Ectodermal cell (in vitro differentiated cells): ENCODE data around the gene PLD2.
A peak's percentile ranks its signal among the peaks of the same experiment; 100 is the strongest.

Experiments
- H3K27ac ChIP-seq: 2 replicates; pipeline ENCODE4 v1.7.0; 2013; ENCODE audit warnings: mild to moderate bottlenecking, low read depth, low read length; ENCODE audit not compliant: insufficient read depth, poor library complexity, severe bottlenecking
- H3K27me3 ChIP-seq: 2 replicates; pipeline ENCODE4 v1.7.0; 2013; ENCODE audit warnings: mild to moderate bottlenecking, low read length; ENCODE audit not compliant: insufficient read depth, control insufficient read depth, poor library complexity, severe bottlenecking
- H3K36me3 ChIP-seq: one replicate; pipeline ENCODE4 v1.7.0; 2013; ENCODE audit warnings: low read length; ENCODE audit not compliant: control insufficient read depth, insufficient read depth
- H3K4me1 ChIP-seq: one replicate; pipeline ENCODE4 v1.7.0; 2013; ENCODE audit warnings: low read length; ENCODE audit not compliant: control insufficient read depth, insufficient read depth
- H3K4me3 ChIP-seq: 2 replicates; pipeline ENCODE4 v1.7.0; 2013; ENCODE audit warnings: low read depth, low read length, control low read depth; ENCODE audit not compliant: insufficient read depth
- H3K9me3 ChIP-seq: 2 replicates; pipeline ENCODE4 v1.7.0; 2013; ENCODE audit warnings: mild to moderate bottlenecking, low read length, moderate library complexity; ENCODE audit not compliant: control insufficient read depth
- WGBS, 2 experiments: methylation state at CpG; one replicate each; pipeline ENCODE4 v1.1.7; 2013; ENCODE audit warnings: missing lambda C conversion rate in 2 of 2; 5-methylcytosine and 5-hydroxymethylcytosine counted together

Gene PLD2

DNA sequence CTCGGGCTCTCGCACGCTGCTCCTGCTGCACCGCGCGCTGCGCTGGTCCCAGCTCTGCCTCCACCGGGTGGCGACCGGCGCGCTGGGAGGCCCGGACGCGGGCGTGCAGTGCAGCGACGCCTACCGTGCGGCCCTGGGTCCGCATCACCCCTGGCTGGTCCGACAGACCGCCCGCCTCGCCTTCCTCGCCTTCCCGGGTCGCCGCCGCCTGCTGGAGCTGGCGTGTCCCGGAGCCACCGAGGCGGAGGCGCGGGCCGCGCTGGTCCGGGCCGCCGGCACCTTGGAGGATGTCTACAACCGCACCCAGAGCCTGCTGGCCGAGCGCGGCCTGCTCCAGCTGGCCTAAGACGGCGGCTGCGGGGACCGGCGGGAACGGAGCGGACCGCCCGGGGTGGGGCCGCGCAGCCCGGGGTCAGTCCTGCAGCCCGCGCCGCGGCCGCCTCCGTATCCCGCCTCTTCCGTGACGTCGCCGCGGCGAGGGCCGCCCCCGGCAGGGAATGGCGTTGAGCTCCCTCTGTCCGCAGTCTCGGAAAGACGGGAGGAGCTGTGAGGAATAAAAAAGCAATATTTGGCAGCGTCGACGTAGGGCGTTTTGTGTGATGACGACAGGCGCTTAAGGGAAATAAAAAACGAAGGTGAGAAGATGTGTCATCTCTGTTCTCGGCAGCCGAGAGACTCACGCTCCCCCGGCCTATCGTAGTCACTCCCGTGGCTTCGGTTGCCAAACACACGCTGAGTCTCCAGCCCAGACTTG, 16.8 kb upstream of the PLD2 start:
- Histone ChIP-seq H3K27ac (no peak overlapping the region), H3K27me3 (peaks cover 81% of the 10 kb centered on the region)

DNA sequence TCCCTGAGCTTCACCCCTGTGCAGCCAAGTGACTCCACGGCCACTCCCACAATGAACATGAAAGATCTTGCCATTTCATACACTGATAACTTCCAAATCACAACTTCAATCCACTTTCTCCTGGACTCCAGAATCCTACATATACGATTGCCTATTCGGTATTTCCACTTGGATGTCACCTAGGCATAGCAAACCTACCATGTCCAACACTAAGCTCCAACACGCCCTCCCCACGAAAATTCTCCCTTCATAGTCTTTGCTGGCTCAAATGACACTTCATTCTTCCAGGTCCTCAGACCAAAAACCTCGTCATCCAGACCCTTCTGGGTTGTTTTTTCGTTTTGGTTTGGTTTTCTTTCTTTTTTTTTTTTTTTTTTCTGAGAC, 16.3 kb upstream of the PLD2 start:
- Histone ChIP-seq H3K4me1 (peaks cover 19% of the 10 kb centered on the region), H3K9me3 (peaks cover 3% of the 10 kb centered on the region), H3K27me3 (peaks cover 76% of the 10 kb centered on the region), H3K27ac (no peak overlapping the region), H3K4me3 (peak overlapping the region; percentile 59), H3K36me3 (no peaks in the 10 kb centered on the region)
- 77 to 78% methylated on average over 5 to 7 of the region's 7 CpGs for WGBS, 2 experiments

More for the DNA sequence above, 16.8 kb upstream of the PLD2 start:
- no peaks in the 10 kb centered on the region for H3K36me3 ChIP-seq
- peaks cover 20% of the 10 kb centered on the region for H3K4me1 ChIP-seq
- 1% methylated on average over 91 of the region's 91 CpGs for WGBS, 2 experiments
- H3K4me3 ChIP-seq, result peak overlapping the region; percentile 59
- H3K9me3 ChIP-seq, result peaks cover 1% of the 10 kb centered on the region

DNA sequence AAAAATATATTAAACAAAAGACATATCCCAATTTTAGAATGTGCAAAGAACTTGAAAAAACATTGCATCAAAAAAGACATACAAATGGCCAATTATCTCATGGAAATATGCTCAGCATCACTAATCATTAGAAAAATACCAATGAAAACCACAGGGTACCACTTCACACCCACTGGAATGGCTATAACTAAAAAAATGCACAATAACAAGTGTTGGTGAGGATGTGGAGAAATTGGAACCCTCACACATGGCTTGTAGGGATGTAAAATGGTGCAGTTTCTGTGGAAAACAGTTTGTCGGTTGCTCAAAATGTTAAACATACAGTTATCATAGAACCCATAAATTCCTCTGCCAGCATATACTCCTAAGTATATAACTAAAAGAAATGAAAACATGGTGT, 11.8 kb upstream of the PLD2 start:
- Histone ChIP-seq H3K27me3 (peaks cover 32% of the 10 kb centered on the region), H3K36me3 (peaks cover 16% of the 10 kb centered on the region), H3K4me3 (no peak overlapping the region), H3K9me3 (peaks cover 3% of the 10 kb centered on the region), H3K27ac (no peak overlapping the region), H3K4me1 (no peaks in the 10 kb centered on the region)
- 100% methylated on average over 1 of the region's 1 CpG for WGBS, 2 experiments

DNA sequence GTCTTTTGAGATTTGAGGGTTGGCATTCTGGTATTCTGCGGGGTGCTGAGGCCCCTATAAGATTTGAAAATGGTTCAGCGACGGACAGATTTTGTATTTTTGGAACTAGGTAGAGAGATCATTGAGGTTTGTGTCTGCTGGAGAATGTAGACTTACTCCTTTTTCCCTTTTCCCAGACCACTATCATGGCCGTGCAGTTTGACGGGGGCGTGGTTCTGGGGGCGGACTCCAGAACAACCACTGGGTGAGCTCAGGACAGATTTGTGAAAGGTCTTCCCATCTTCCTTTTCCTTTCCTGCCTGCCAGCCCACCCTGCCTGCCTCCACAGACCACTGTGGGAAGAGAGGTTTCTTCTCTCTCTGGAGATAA, 10.4 kb upstream of the PLD2 start:
- Histone ChIP-seq H3K27me3 (peaks cover 18% of the 10 kb centered on the region), H3K4me1 (no peaks in the 10 kb centered on the region), H3K27ac (no peak overlapping the region), H3K4me3 (peak overlapping the region; percentile 72), H3K9me3 (peaks cover 3% of the 10 kb centered on the region), H3K36me3 (peaks cover 16% of the 10 kb centered on the region)
- 1% methylated on average over 7 of the region's 7 CpGs for WGBS, 2 experiments

DNA sequence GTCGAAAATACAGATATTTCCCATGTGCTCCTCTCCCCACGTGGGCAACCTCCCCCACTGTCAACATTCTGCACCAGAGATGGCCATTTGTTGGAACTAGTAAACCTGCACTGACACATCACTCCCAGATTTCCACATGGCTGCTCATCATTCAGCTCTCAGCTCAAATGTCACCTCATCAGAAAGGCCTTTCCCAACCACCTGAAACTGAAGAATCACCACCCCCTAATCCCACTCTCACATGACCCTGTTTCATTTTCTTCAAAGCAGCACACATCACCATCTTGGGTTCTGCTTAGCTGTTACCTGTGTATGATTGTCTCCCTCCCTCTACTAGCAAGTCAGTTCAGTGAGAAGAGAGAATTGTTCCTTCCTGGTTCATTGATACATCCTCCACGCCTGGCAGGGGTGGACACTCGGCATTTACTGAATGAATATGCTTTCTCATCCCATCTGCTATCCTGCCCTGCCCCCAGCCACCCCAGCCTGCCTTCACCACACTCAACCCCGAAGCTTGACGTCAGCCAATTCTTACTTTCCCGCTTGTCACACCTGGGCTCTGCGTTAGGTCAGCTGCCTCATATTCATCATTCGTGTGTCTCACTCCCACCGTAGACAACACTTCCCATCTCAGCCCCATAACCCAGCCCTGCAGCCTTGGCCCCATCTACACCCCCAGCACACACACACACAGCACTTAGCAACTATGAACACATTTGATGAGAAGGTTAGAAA, 6.3 kb upstream of the PLD2 start:
- no peaks in the 10 kb centered on the region for H3K27me3 ChIP-seq
- WGBS, 2 experiments, result 71 to 72% methylated on average over 10 of the region's 10 CpGs

DNA sequence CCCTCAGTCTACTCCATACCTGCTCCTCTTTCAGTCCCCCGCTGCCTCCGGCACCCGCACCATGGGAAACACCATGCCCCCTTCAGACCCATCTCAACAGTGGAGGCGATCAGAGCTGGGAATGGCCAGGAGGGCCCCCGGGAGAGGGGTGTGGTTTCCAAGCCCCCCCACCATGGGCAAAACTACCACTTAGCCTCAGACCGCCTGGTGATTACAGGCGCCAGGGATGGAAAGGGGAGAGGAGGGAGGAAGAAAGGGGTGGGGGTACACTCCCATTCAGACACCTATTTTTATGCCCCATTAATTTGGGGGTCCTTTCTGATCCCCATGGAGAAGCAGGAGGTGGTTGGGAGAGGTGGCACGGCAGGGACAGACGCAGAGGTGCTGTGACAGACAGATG, 4.7 kb upstream of the PLD2 start, which contains the start of gene C17orf114:
Gene C17orf114, minus strand, starts transcription at position 101 of the 400 bp plus-strand sequence.
- H3K9me3 ChIP-seq, result no peaks in the 10 kb centered on the region
- no peaks in the 10 kb centered on the region for H3K4me1 ChIP-seq
- H3K27ac ChIP-seq, result no peak within 1 kb of the TSS
- WGBS, 2 experiments, result 86 to 87% methylated on average over 7 to 9 of the region's 9 CpGs
- no peaks in the 10 kb centered on the region for H3K27me3 ChIP-seq
- H3K36me3 ChIP-seq, result peaks cover 16% of the 10 kb centered on the region
- no peak within 1 kb of the TSS for H3K4me3 ChIP-seq

More for the DNA sequence above, 6.3 kb upstream of the PLD2 start:
- Histone ChIP-seq H3K27ac (no peak overlapping the region), H3K36me3 (peaks cover 16% of the 10 kb centered on the region), H3K4me1 (no peaks in the 10 kb centered on the region), H3K9me3 (no peaks in the 10 kb centered on the region), H3K4me3 (no peak overlapping the region)

DNA sequence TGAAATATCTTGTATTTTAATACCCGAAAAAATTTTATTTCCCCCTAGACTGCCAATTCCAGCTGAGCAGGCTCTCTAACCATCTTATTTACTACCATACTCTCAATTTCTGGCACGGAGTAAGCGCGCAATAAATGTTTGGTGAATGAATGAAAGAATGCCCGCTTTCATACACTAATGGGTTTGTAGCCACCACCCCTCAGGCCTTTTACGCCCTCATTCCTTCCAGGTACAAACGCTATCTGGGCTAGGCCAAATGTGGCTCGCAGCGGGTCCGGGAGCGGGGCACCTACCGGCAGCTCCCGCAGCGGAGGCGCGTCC, 536 bp upstream of the PLD2 start:
- Histone ChIP-seq H3K9me3 (no peaks in the 10 kb centered on the region), H3K27ac (no peak overlapping the region), H3K4me1 (peaks cover 5% of the 10 kb centered on the region), H3K4me3 (peak overlapping the region; percentile 71), H3K27me3 (no peaks in the 10 kb centered on the region), H3K36me3 (no peaks in the 10 kb centered on the region)
- WGBS, 2 experiments, result 3 to 5% methylated on average over 15 to 16 of the region's 16 CpGs

DNA sequence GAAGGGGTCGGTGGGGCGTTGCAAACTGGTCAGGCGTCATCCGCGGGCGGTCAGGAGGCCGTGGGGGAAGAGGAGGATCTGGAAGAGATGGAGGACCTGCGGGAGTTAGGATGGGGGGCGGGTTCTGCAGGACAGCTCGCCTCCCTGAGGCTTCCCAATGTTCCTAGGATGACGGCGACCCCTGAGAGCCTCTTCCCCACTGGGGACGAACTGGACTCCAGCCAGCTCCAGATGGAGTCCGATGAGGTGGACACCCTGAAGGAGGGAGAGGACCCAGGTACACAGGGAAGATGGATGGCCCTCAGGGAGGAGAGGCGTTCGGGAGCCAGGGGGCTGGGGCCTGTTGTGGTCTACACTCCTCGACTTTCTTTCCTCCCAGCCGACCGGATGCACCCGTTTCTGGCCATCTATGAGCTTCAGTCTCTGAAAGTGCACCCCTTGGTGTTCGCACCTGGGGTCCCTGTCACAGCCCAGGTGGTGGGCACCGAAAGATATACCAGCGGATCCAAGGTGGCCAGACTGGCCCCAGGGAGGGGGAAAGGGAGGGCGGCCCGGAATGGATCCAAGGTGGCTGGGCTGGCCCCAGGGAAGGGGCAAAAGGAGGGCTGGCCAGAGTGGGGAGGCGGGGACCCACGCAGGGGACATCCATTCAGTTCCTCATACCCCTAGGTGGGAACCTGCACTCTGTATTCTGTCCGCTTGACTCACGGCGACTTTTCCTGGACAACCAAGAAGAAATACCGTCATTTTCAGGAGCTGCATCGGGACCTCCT, 839 bp downstream of the PLD2 start:
- no peak overlapping the region for H3K27ac ChIP-seq
- WGBS, 2 experiments, result 44 to 46% methylated on average over 32 of the region's 32 CpGs

DNA sequence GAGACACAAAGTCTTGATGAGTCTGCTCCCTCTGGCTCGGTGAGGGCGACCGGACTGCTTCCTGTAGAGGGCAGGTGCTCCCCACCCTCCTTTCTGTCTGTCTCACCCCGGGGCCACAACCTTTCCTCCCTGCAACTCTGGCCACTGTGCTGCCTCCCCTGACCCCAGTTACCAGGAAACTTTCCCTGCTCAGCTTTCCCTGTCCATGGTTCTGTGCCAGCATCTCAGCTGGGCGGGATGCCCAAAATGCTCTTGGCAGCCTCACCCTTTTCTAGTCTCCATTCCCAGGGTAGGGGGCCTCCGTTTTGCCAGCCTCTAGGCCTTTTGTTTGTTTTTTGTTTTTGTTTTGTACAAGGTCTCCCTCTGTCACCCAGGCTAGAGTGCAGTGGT, 1.4 kb downstream of the PLD2 start:
- Histone ChIP-seq H3K36me3 (no peaks in the 10 kb centered on the region), H3K4me1 (peaks cover 5% of the 10 kb centered on the region), H3K9me3 (no peaks in the 10 kb centered on the region), H3K4me3 (no peak overlapping the region), H3K27ac (no peak overlapping the region), H3K27me3 (no peaks in the 10 kb centered on the region)
- WGBS, 2 experiments, result 89 to 91% methylated on average over 6 of the region's 6 CpGs

More for the DNA sequence above, 839 bp downstream of the PLD2 start:
- H3K4me1 ChIP-seq, result peaks cover 5% of the 10 kb centered on the region
- no peaks in the 10 kb centered on the region for H3K36me3 ChIP-seq
- peak overlapping the region; percentile 71 for H3K4me3 ChIP-seq
- no peaks in the 10 kb centered on the region for H3K9me3 ChIP-seq
- no peaks in the 10 kb centered on the region for H3K27me3 ChIP-seq

DNA sequence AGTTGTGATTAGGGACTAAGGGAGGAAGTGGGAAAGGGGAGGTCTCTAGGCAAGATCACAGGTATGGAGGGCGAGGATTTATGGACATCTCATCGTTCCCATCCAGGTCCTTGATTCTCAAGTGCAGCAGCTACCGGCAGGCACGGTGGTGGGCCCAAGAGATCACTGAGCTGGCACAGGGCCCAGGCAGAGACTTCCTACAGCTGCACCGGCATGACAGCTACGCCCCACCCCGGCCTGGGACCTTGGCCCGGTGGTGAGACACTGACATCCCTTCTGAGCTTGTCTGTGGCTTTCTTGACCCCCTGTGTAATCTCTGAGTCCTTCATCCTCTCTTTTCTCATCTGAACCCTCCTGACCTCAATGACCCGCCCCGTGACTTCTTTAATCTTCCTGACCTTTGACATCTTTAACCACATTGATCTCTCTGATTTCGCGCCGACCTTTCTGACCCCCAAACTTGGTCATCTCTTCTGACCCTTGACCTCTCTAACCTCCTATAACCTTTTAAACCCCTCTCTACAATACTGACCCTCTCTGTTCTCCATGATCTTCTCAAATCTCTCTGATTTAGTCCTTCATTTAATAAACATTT, 3.8 kb downstream of the PLD2 start:
- H3K4me3 ChIP-seq, result no peak overlapping the region
- 90 to 93% methylated on average over 13 of the region's 13 CpGs for WGBS, 2 experiments
- H3K9me3 ChIP-seq, result no peaks in the 10 kb centered on the region
- peaks cover 5% of the 10 kb centered on the region for H3K4me1 ChIP-seq
- no peaks in the 10 kb centered on the region for H3K36me3 ChIP-seq
- H3K27ac ChIP-seq, result no peak overlapping the region
- no peaks in the 10 kb centered on the region for H3K27me3 ChIP-seq
